B cell (primary cell): ENCODE results near the gene ZNF281.

Experiments
- EZH2 ChIP-seq: IDR thresholded peaks from 2 replicates; pipeline ENCODE4 v1.6.1; 2012; ENCODE audit warnings: borderline replicate concordance, low read depth, mild to moderate bottlenecking, moderate library complexity, low read length; ENCODE audit not compliant: insufficient read depth, poor library complexity, severe bottlenecking
- TF ChIP-seq, protein P1 (sequence below): fragments of 200-600 bp; IDR thresholded peaks from one replicate; pipeline ENCODE4 v1.8.0; 2022; ENCODE audit warnings: antibody characterized with exemption, mild to moderate bottlenecking

DNA sequence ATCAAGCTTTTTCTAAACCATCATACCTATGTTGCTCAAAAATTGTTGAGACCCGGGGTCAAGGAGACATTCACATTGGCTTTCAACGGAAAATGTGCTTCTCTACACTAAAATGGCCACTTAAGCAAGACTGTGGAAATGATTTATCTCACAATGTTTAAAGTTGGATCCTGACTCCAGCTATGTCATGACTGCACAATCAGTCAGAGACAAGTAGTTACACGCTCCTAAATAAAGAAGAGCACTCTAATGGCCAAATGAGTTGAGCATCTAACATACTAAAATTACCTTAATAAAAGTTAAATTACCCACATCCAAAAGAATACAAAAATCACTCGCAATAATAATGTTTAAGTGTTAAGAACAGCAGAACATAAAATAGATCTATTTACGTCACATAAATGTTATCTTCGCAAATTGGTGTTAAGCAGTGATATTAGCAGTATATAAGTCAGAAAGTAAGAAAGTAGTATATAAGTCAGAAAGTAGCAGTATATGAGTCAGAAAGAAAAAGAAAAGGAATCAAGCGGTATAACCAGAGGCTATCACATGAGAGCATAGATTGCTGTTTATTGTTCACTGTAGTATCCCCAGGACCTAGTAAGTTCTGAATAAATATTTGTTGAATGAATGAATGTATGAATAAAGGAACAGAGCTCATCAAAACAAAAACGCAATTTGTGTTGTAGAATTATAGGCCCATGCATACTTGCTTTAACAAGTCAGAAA lies 28.4 kb downstream of the ZNF281 start:
- TF ChIP-seq, protein P1, sequence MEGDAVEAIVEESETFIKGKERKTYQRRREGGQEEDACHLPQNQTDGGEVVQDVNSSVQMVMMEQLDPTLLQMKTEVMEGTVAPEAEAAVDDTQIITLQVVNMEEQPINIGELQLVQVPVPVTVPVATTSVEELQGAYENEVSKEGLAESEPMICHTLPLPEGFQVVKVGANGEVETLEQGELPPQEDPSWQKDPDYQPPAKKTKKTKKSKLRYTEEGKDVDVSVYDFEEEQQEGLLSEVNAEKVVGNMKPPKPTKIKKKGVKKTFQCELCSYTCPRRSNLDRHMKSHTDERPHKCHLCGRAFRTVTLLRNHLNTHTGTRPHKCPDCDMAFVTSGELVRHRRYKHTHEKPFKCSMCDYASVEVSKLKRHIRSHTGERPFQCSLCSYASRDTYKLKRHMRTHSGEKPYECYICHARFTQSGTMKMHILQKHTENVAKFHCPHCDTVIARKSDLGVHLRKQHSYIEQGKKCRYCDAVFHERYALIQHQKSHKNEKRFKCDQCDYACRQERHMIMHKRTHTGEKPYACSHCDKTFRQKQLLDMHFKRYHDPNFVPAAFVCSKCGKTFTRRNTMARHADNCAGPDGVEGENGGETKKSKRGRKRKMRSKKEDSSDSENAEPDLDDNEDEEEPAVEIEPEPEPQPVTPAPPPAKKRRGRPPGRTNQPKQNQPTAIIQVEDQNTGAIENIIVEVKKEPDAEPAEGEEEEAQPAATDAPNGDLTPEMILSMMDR: no peak
- no peak for TF ChIP-seq EZH2
